GM19372 (cell line): ENCODE data around the gene PSMD9.
"Not testable (repeated sequence)": the region's sequence is repeated elsewhere in the genome, so short reads cannot be mapped to it uniquely, and the experiment has no call there.

Source experiments
- ATAC-seq: cut with Tn5 transposase; IDR thresholded peaks from one replicate; pipeline ENCODE4 v1.9.1; 2021; ENCODE audit warnings: mild to moderate bottlenecking, low read depth, moderate library complexity; ENCODE audit not compliant: unreplicated experiment

PSMD9 gene

GRCh38 chr12:121888478-121889273 is at the start of gene PSMD9:
TSS of gene PSMD9 (plus strand) at chr12:121888790. CDS start at chr12:121888857, 67 bp downstream.
- peak; percentile 89 for ATAC-seq

GRCh38 chr12:121839106-121839992 is 49.2 kb upstream of the PSMD9 start:
- peak; percentile 97 for ATAC-seq

GRCh38 chr12:121839993-121840761 is 48.4 kb upstream of the PSMD9 start:
- no peak for ATAC-seq

- no peak for ATAC-seq
Measured at GRCh38 chr12:121843236-121843982, 45.2 kb upstream of the PSMD9 start.

GRCh38 chr12:121845701-121846100 is 42.9 kb upstream of the PSMD9 start:
- ATAC-seq: no peak

GRCh38 chr12:121849211-121849610 is 39.4 kb upstream of the PSMD9 start:
- no peak for ATAC-seq

- no peak for ATAC-seq
Measured at GRCh38 chr12:121849665-121850064, 38.9 kb upstream of the PSMD9 start.

- not testable (repeated sequence) for ATAC-seq
Measured at GRCh38 chr12:121852392-121852791, 36.2 kb upstream of the PSMD9 start.

GRCh38 chr12:121857322-121858246 is 31.0 kb upstream of the PSMD9 start:
- no peak for ATAC-seq

GRCh38 chr12:121858318-121858661 is 30.3 kb upstream of the PSMD9 start:
- ATAC-seq: no peak

GRCh38 chr12:121858662-121859572 is 29.7 kb upstream of the PSMD9 start, which contains the start of gene HPD:
TSS of gene HPD (minus strand) at chr12:121858859. CDS start at chr12:121858823, 36 bp downstream.
- no peak for ATAC-seq

GRCh38 chr12:121860257-121860656 is 28.3 kb upstream of the PSMD9 start:
- ATAC-seq: no peak

GRCh38 chr12:121860699-121861098 is 27.9 kb upstream of the PSMD9 start:
- ATAC-seq: not testable (repeated sequence)

GRCh38 chr12:121861636-121862254 is 26.8 kb upstream of the PSMD9 start:
- no peak for ATAC-seq

- no peak for ATAC-seq
Measured at GRCh38 chr12:121866331-121866730, 22.3 kb upstream of the PSMD9 start.

GRCh38 chr12:121869229-121869628 is 19.4 kb upstream of the PSMD9 start:
- ATAC-seq: not testable (repeated sequence)

GRCh38 chr12:121871467-121871866 is 17.1 kb upstream of the PSMD9 start:
- ATAC-seq: no peak
